ENCODE measurements around the gene KCNH4.

DNA sequence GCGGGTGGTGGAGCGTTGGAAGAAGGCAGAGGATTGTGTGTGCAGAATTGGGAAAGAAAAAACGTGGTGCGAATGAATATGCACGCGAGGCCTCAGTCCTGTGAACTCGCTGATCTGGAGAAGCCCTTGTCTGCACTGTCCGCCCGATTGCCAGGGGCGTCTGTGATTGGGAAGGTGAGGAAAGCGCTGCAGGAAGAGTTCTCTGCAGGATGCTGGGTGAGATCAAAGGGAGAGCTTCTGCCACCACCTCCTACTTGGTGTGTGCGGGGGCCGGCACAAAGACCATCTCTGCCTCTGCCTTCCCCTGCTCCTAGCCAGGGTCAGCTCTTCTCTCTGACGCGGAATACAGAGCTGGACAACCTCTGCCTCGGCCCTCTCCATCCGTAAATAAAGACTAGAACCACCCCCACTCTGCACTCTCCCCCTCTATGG lies 25.3 kb downstream of the KCNH4 start:
- TF ChIP-seq POLR2A (IDR thresholded peaks at IDR 0.05): no peak
- TF ChIP-seq, protein P1, sequence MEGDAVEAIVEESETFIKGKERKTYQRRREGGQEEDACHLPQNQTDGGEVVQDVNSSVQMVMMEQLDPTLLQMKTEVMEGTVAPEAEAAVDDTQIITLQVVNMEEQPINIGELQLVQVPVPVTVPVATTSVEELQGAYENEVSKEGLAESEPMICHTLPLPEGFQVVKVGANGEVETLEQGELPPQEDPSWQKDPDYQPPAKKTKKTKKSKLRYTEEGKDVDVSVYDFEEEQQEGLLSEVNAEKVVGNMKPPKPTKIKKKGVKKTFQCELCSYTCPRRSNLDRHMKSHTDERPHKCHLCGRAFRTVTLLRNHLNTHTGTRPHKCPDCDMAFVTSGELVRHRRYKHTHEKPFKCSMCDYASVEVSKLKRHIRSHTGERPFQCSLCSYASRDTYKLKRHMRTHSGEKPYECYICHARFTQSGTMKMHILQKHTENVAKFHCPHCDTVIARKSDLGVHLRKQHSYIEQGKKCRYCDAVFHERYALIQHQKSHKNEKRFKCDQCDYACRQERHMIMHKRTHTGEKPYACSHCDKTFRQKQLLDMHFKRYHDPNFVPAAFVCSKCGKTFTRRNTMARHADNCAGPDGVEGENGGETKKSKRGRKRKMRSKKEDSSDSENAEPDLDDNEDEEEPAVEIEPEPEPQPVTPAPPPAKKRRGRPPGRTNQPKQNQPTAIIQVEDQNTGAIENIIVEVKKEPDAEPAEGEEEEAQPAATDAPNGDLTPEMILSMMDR (IDR thresholded peaks at IDR 0.05): no peak
